CD4-positive, alpha-beta T cell treated with Interleukin-4 for 1 hour (primary cell): ENCODE measurements around the gene GLRX5.
A peak's percentile ranks its signal among the peaks of the same experiment; 100 is the strongest.

Experiments
- DNase-seq, 2 donors: peaks; one replicate each; pipeline ENCODE4 v3.0.0-alpha.2; 2020 to 2022

The GLRX5 gene

GRCh38 chr14:95534299-95535225 lies at the start of gene GLRX5:
TSS of gene GLRX5 (plus strand) at chr14:95535050. CDS start at chr14:95535090, 40 bp downstream.
- DNase-seq = peak; percentile 99 to 100

- no peak for DNase-seq
These were observed 49.5 kb upstream of the GLRX5 start for GRCh38 chr14:95485222-95485819.

GRCh38 chr14:95486875-95487668 lies 47.8 kb upstream of the GLRX5 start:
- DNase-seq = peak in 1 of 2 donors; percentile 45

- no peak for DNase-seq
These were observed 47.2 kb upstream of the GLRX5 start for GRCh38 chr14:95487669-95488084.

- DNase-seq = no peak
These were observed 46.3 kb upstream of the GLRX5 start for GRCh38 chr14:95488376-95489213.

- no peak for DNase-seq
These were observed 45.4 kb upstream of the GLRX5 start for GRCh38 chr14:95489214-95490137.

GRCh38 chr14:95490138-95490509 lies 44.7 kb upstream of the GLRX5 start:
- no peak for DNase-seq

GRCh38 chr14:95490727-95491451 lies 44.0 kb upstream of the GLRX5 start:
- DNase-seq = no peak

- no peak for DNase-seq
These were observed 42.8 kb upstream of the GLRX5 start for GRCh38 chr14:95491936-95492608.

GRCh38 chr14:95493503-95493902 lies 41.3 kb upstream of the GLRX5 start:
- no peak for DNase-seq

- no peak for DNase-seq
These were observed 40.9 kb upstream of the GLRX5 start for GRCh38 chr14:95493976-95494375.

GRCh38 chr14:95494456-95494855 lies 40.4 kb upstream of the GLRX5 start:
- DNase-seq = no peak

GRCh38 chr14:95495076-95495475 lies 39.8 kb upstream of the GLRX5 start:
- DNase-seq = no peak

GRCh38 chr14:95495538-95496025 lies 39.3 kb upstream of the GLRX5 start:
- DNase-seq = peak; percentile 32 to 71

- DNase-seq = peak in 1 of 2 donors; percentile 32
These were observed 38.7 kb upstream of the GLRX5 start for GRCh38 chr14:95496111-95496681.

- DNase-seq = no peak
These were observed 38.1 kb upstream of the GLRX5 start for GRCh38 chr14:95496690-95497259.

- no peak for DNase-seq
These were observed 37.3 kb upstream of the GLRX5 start for GRCh38 chr14:95497561-95498011.

- DNase-seq = no peak
These were observed 36.1 kb upstream of the GLRX5 start for GRCh38 chr14:95498622-95499353.
